T-helper 17 cell (primary cell): ENCODE measurements around the gene OR2C3. TPM values are rescaled to one million over a fixed set of nuclear protein-coding genes. Genes with fewer than 3 reads are reported as not detected.
"Not testable (repeated sequence)": the region's sequence is repeated elsewhere in the genome, so short reads cannot be mapped to it uniquely, and the experiment has no call there.

Source experiments
- ATAC-seq: fragments of 150-1000 bp; cut with Tn5 transposase; 2 replicates; pipeline ENCODE4 v1.10.0; 2021; ENCODE audit warnings: mild to moderate bottlenecking, moderate library complexity
- DNase-seq, 3 donors: peaks; one replicate each; pipeline versions ENCODE4 v3.0.0 to v3.0.0-alpha.2; 2020 to 2021
- H3K9me3 ChIP-seq: one replicate; pipeline ENCODE4 v1.7.0; 2013; ENCODE audit warnings: low read length, mild to moderate bottlenecking; ENCODE audit not compliant: control insufficient read depth, poor library complexity, severe bottlenecking
- H3K27ac Mint-ChIP-seq: one replicate; pipeline ENCODE4 v1.8.0; 2022; ENCODE audit warnings: mild to moderate bottlenecking, moderate library complexity, mixed read lengths
- H3K27me3 Mint-ChIP-seq: one replicate; pipeline ENCODE4 v1.8.0; 2022; ENCODE audit warnings: mixed read lengths
- H3K36me3 Mint-ChIP-seq: one replicate; pipeline ENCODE4 v1.8.0; 2022; ENCODE audit warnings: low read depth, mixed read lengths
- H3K4me1 Mint-ChIP-seq: one replicate; pipeline ENCODE4 v1.8.0; 2022; ENCODE audit warnings: mild to moderate bottlenecking, mixed read lengths
- H3K4me3 Mint-ChIP-seq: one replicate; pipeline ENCODE4 v1.8.0; 2022; ENCODE audit warnings: mild to moderate bottlenecking, moderate library complexity, mixed read lengths
- total RNA-seq, 4 donors: library from RNA in 2 of 4; stranded (reverse) in 2 of 4; gene quantifications; one replicate each; pipeline ENCODE4 v1.2.3 and lab custom pipeline; 2022 to 2026

The OR2C3 gene
- total RNA-seq, 2 donors from 2014 or later: not detected

- peaks cover 44% of the 10 kb centered on the region for H3K27me3 Mint-ChIP-seq
- H3K36me3 Mint-ChIP-seq: no peaks in the 10 kb centered on the region
- H3K4me1 Mint-ChIP-seq: peaks cover 4% of the 10 kb centered on the region
- no peak for DNase-seq
- no peak overlapping the region for H3K27ac Mint-ChIP-seq
- H3K4me3 Mint-ChIP-seq: no peak overlapping the region
- ATAC-seq: no peak
- no peaks in the 10 kb centered on the region for H3K9me3 ChIP-seq
Observed at GRCh38 chr1:247539215-247539614, 3.0 kb upstream of the OR2C3 start.

GRCh38 chr1:247538561-247538960 lies 2.3 kb upstream of the OR2C3 start:
- Mint-ChIP-seq H3K4me3 (no peak overlapping the region), H3K4me1 (peaks cover 4% of the 10 kb centered on the region), H3K27ac (no peak overlapping the region), H3K36me3 (no peaks in the 10 kb centered on the region), H3K27me3 (peaks cover 46% of the 10 kb centered on the region)
- no peak for DNase-seq
- H3K9me3 ChIP-seq: no peaks in the 10 kb centered on the region
- ATAC-seq: no peak

- no peak for ATAC-seq
- no peaks in the 10 kb centered on the region for H3K9me3 ChIP-seq
- H3K4me1 Mint-ChIP-seq: peaks cover under 1% of the 10 kb centered on the region
- H3K36me3 Mint-ChIP-seq: no peaks in the 10 kb centered on the region
- H3K27ac Mint-ChIP-seq: no peak overlapping the region
- H3K27me3 Mint-ChIP-seq: peaks cover 41% of the 10 kb centered on the region
- H3K4me3 Mint-ChIP-seq: no peak overlapping the region
- no peak for DNase-seq
Observed at GRCh38 chr1:247535402-247535801, 838 bp downstream of the OR2C3 start.

GRCh38 chr1:247531937-247532336 lies 4.3 kb downstream of the OR2C3 start:
- no peak overlapping the region for H3K4me3 Mint-ChIP-seq
- H3K9me3 ChIP-seq: no peaks in the 10 kb centered on the region
- no peak for DNase-seq
- H3K27ac Mint-ChIP-seq: no peak overlapping the region
- ATAC-seq: no peak
- H3K36me3 Mint-ChIP-seq: no peaks in the 10 kb centered on the region
- H3K4me1 Mint-ChIP-seq: no peaks in the 10 kb centered on the region
- H3K27me3 Mint-ChIP-seq: peaks cover 46% of the 10 kb centered on the region

- ATAC-seq: no peak
- H3K4me3 Mint-ChIP-seq: no peak overlapping the region
- peaks cover 57% of the 10 kb centered on the region for H3K27me3 Mint-ChIP-seq
- H3K36me3 Mint-ChIP-seq: no peaks in the 10 kb centered on the region
- no peak overlapping the region for H3K27ac Mint-ChIP-seq
- DNase-seq: no peak
- H3K9me3 ChIP-seq: no peaks in the 10 kb centered on the region
- no peaks in the 10 kb centered on the region for H3K4me1 Mint-ChIP-seq
Observed at GRCh38 chr1:247530785-247531184, 5.5 kb downstream of the OR2C3 start.

GRCh38 chr1:247529771-247530355 lies 6.4 kb downstream of the OR2C3 start:
- ATAC-seq: no peak
- H3K9me3 ChIP-seq: no peaks in the 10 kb centered on the region
- no peak overlapping the region for H3K4me3 Mint-ChIP-seq
- peaks cover 61% of the 10 kb centered on the region for H3K27me3 Mint-ChIP-seq
- no peak overlapping the region for H3K27ac Mint-ChIP-seq
- H3K36me3 Mint-ChIP-seq: no peaks in the 10 kb centered on the region
- H3K4me1 Mint-ChIP-seq: no peaks in the 10 kb centered on the region
- no peak for DNase-seq

GRCh38 chr1:247528812-247529474 lies 7.3 kb downstream of the OR2C3 start:
- H3K9me3 ChIP-seq: no peaks in the 10 kb centered on the region
- Mint-ChIP-seq H3K27me3 (peaks cover 59% of the 10 kb centered on the region), H3K4me3 (no peak overlapping the region), H3K27ac (no peak overlapping the region), H3K36me3 (no peaks in the 10 kb centered on the region), H3K4me1 (no peaks in the 10 kb centered on the region)
- DNase-seq: no peak
- no peak for ATAC-seq

GRCh38 chr1:247521886-247522285 lies 14.4 kb downstream of the OR2C3 start:
- H3K4me3 Mint-ChIP-seq, H3K9me3 ChIP-seq, DNase-seq, ATAC-seq, H3K27ac Mint-ChIP-seq, H3K36me3 Mint-ChIP-seq, H3K4me1 Mint-ChIP-seq: not testable (repeated sequence)
- H3K27me3 Mint-ChIP-seq: peaks cover 43% of the 10 kb centered on the region

GRCh38 chr1:247518613-247518891 lies 17.7 kb downstream of the OR2C3 start:
- H3K4me1 Mint-ChIP-seq: no peaks in the 10 kb centered on the region
- no peaks in the 10 kb centered on the region for H3K9me3 ChIP-seq
- H3K4me3 Mint-ChIP-seq: no peak overlapping the region
- no peak overlapping the region for H3K27ac Mint-ChIP-seq
- DNase-seq: no peak
- peaks cover 3% of the 10 kb centered on the region for H3K36me3 Mint-ChIP-seq
- peaks cover 27% of the 10 kb centered on the region for H3K27me3 Mint-ChIP-seq
- no peak for ATAC-seq

- Mint-ChIP-seq H3K4me1 (no peaks in the 10 kb centered on the region), H3K4me3 (no peak overlapping the region), H3K27me3 (peaks cover 27% of the 10 kb centered on the region), H3K27ac (no peak overlapping the region), H3K36me3 (peaks cover 3% of the 10 kb centered on the region)
- no peaks in the 10 kb centered on the region for H3K9me3 ChIP-seq
- no peak for DNase-seq
- no peak for ATAC-seq
Observed at GRCh38 chr1:247517795-247518612, 18.2 kb downstream of the OR2C3 start.

- no peak for DNase-seq
- Mint-ChIP-seq H3K36me3 (peaks cover 3% of the 10 kb centered on the region), H3K4me3 (no peak overlapping the region), H3K27me3 (peaks cover 16% of the 10 kb centered on the region), H3K4me1 (no peaks in the 10 kb centered on the region), H3K27ac (no peak overlapping the region)
- no peaks in the 10 kb centered on the region for H3K9me3 ChIP-seq
- no peak for ATAC-seq
Observed at GRCh38 chr1:247506831-247507230, 29.4 kb downstream of the OR2C3 start.

- Mint-ChIP-seq H3K4me1 (peaks cover 4% of the 10 kb centered on the region), H3K27me3 (peaks cover 25% of the 10 kb centered on the region), H3K4me3 (no peak overlapping the region), H3K36me3 (peaks cover 2% of the 10 kb centered on the region), H3K27ac (no peak overlapping the region)
- ATAC-seq: no peak
- no peak for DNase-seq
- H3K9me3 ChIP-seq: no peaks in the 10 kb centered on the region
Observed at GRCh38 chr1:247500865-247501264, 35.4 kb downstream of the OR2C3 start.

- DNase-seq: no peak
- H3K4me1 Mint-ChIP-seq: peaks cover 7% of the 10 kb centered on the region
- ATAC-seq: no peak
- H3K9me3 ChIP-seq: no peaks in the 10 kb centered on the region
- no peak overlapping the region for H3K4me3 Mint-ChIP-seq
- no peak overlapping the region for H3K27ac Mint-ChIP-seq
- peaks cover 52% of the 10 kb centered on the region for H3K27me3 Mint-ChIP-seq
- H3K36me3 Mint-ChIP-seq: peaks cover 2% of the 10 kb centered on the region
Observed at GRCh38 chr1:247496581-247497285, 39.5 kb downstream of the OR2C3 start.
